Neural progenitor cell (in vitro differentiated cells): ENCODE data around the gene SDK1.

ENCODE experiments used
- CTCF ChIP-seq: fragments of 200-600 bp; sonication (generic); IDR thresholded peaks from 2 replicates; pipeline ENCODE4 v1.5.1; 2017; ENCODE audit warnings: antibody characterized with exemption, mild to moderate bottlenecking
- EZH2 ChIP-seq: fragments of 200-600 bp; sonication (generic); IDR thresholded peaks from 2 replicates; pipeline ENCODE4 v1.6.1; 2017; ENCODE audit warnings: antibody characterized with exemption, mild to moderate bottlenecking, moderate library complexity

GRCh38 chr7:4136501-4137110 is 835.6 kb downstream of the SDK1 start:
- TF ChIP-seq CTCF (no peak), EZH2 (no peak)
